Keratinocyte (primary cell): Measurements from ENCODE around the gene COL9A3. TPM values are rescaled to one million over a fixed set of nuclear protein-coding genes. Genes with fewer than 3 reads are reported as not detected.

Experiments used
- DNase-seq: peaks from one replicate; pipeline ENCODE4 v3.0.0-alpha.2; 2011; ENCODE audit warnings: low read depth, missing footprints, low spot score
- FAIRE-seq: peaks from 2 replicates; lab custom pipeline; 2011; peaks lifted over from hg19 to GRCh38; lab: Jason Lieb, UNC
- H2AFZ ChIP-seq: 2 replicates; pipeline ENCODE4 v1.6.0; 2012; ENCODE audit warnings: low read length, control low read depth, inconsistent platforms; ENCODE audit not compliant: control insufficient read depth
- H3K27ac ChIP-seq: 2 replicates; pipeline ENCODE4 v1.5.1; 2011; ENCODE audit warnings: low read length; ENCODE audit not compliant: control insufficient read depth, insufficient read depth
- H3K27me3 ChIP-seq: 3 replicates; pipeline ENCODE4 v1.6.0; 2011; ENCODE audit warnings: low read length; ENCODE audit not compliant: control insufficient read depth, insufficient read depth; ENCODE audit errors: extremely low read depth
- H3K36me3 ChIP-seq, 2 experiments: 2 replicates in 1 of 2; 3 replicates in 1 of 2; pipeline ENCODE4 v1.5.1; 2011; ENCODE audit warnings: low read length in 2 of 2, mild to moderate bottlenecking in 1 of 2; ENCODE audit not compliant: control insufficient read depth in 2 of 2, insufficient read depth in 2 of 2; ENCODE audit errors: extremely low read depth in 1 of 2
- H3K4me1 ChIP-seq: 3 replicates; pipeline ENCODE4 v1.5.1; 2011; ENCODE audit warnings: low read length; ENCODE audit not compliant: control insufficient read depth, insufficient read depth; ENCODE audit errors: extremely low read depth
- H3K4me2 ChIP-seq: 3 replicates; pipeline ENCODE4 v1.6.0; 2011; ENCODE audit warnings: low read depth, low read length; ENCODE audit not compliant: control insufficient read depth, insufficient read depth; ENCODE audit errors: extremely low read depth
- H3K4me3 ChIP-seq, 3 experiments: fragments of 200-600 bp in 1 of 3; sonication (generic) in 1 of 3; 2 replicates in 2 of 3; 3 replicates in 1 of 3; pipeline ENCODE4 v1.5.1; 2011 to 2016; ENCODE audit warnings: low read length in 3 of 3, mild to moderate bottlenecking in 3 of 3, control low read depth in 2 of 3, inconsistent platforms in 1 of 3, low read depth in 1 of 3, mixed read lengths in 1 of 3, mixed run types in 1 of 3, moderate library complexity in 1 of 3; ENCODE audit not compliant: control insufficient read depth in 2 of 3, insufficient read depth in 2 of 3; ENCODE audit errors: extremely low read depth in 1 of 3
- H3K79me2 ChIP-seq: 2 replicates; pipeline ENCODE4 v1.6.0; 2012; ENCODE audit warnings: low read length; ENCODE audit not compliant: control insufficient read depth, insufficient read depth
- H3K9ac ChIP-seq: 3 replicates; pipeline ENCODE4 v1.6.0; 2011; ENCODE audit warnings: low read length; ENCODE audit not compliant: control insufficient read depth, insufficient read depth; ENCODE audit errors: extremely low read depth
- H3K9me1 ChIP-seq: 3 replicates; pipeline ENCODE4 v1.6.0; 2011; ENCODE audit warnings: low read length; ENCODE audit not compliant: control insufficient read depth, insufficient read depth; ENCODE audit errors: extremely low read depth
- H3K9me3 ChIP-seq: 2 replicates; pipeline ENCODE4 v1.5.1; 2012; ENCODE audit warnings: low read depth, low read length; ENCODE audit not compliant: control insufficient read depth
- H4K20me1 ChIP-seq: 3 replicates; pipeline ENCODE4 v1.6.0; 2011; ENCODE audit warnings: low read length; ENCODE audit not compliant: control insufficient read depth, insufficient read depth; ENCODE audit errors: extremely low read depth
- CTCF ChIP-seq, 3 experiments: IDR thresholded peaks in 1 of 3; conservative IDR thresholded peaks in 1 of 3; optimal IDR thresholded peaks in 1 of 3; 2 replicates in 2 of 3; 3 replicates in 1 of 3; pipeline versions ENCODE3 to v1.5.1; 2011; ENCODE audit warnings: low read length in 3 of 3, mild to moderate bottlenecking in 3 of 3, moderate library complexity in 2 of 3, control low read depth in 1 of 3, inconsistent platforms in 1 of 3; ENCODE audit not compliant: insufficient read depth in 2 of 3; ENCODE audit errors: extremely low read depth in 1 of 3
- EZH2 ChIP-seq: IDR thresholded peaks from one replicate; pipeline ENCODE4 v1.6.1; 2012; ENCODE audit warnings: inconsistent platforms, mild to moderate bottlenecking, low read length, moderate library complexity
- dilution Hi-C: fragments of 300-500 bp; cut with MboI; formaldehyde crosslinking; loops from one replicate; pipeline ENCODE4 v1.7.0; 2020; ENCODE audit warnings: low sequenced_read_pairs; ENCODE audit not compliant: extremely low pct_ligation_motif_present
- polyA plus RNA-seq, 5 experiments: library from polyadenylated mRNA; depleted of rRNA in 3 of 5; stranded (reverse) in 3 of 5; stranded (forward) in 1 of 5; unstranded in 1 of 5; fragments of >200 nt; gene quantifications; 1 replicate in 1 of 5; 2 replicates in 3 of 5; 3 replicates in 1 of 5; pipeline versions ENCODE4 v1.2.1 to v1.2.3, GENCODE V29; 2011 to 2012; ENCODE audit warnings: missing spikeins in 2 of 5, low read depth in 1 of 5, low replicate concordance in 1 of 5

COL9A3 gene
- polyA plus RNA-seq, 1 donor (not counting 4 experiments of a cell fraction or from before 2014, with no cell fraction given): 4.8 TPM

GRCh38 chr20:62808211-62808865 lies 8.5 kb upstream of the COL9A3 start:
- H3K79me2 ChIP-seq: peaks cover 29% of the 10 kb centered on the region
- dilution Hi-C loops: no loop called here
- no peak overlapping the region for H3K27ac ChIP-seq
- no peaks in the 10 kb centered on the region for H3K27me3 ChIP-seq
- H3K9me3 ChIP-seq: no peaks in the 10 kb centered on the region
- FAIRE-seq: no peak
- DNase-seq: no peak
- no peak overlapping the region for H3K9ac ChIP-seq
- TF ChIP-seq CTCF (optimal IDR thresholded peaks at IDR 0.05 in 1 of 3, IDR thresholded peaks at IDR 0.05 in 1 of 3, conservative IDR thresholded peaks at IDR 0.05 in 1 of 3; ENCODE audit: extremely low read depth in 1 of 3, insufficient read depth in 2 of 3, low read length in 3 of 3): peak; percentile 75 to 90 (median 85)
- no peak for TF ChIP-seq EZH2
- peaks cover 2% of the 10 kb centered on the region for H4K20me1 ChIP-seq
- peaks cover 12% of the 10 kb centered on the region for H3K4me1 ChIP-seq
- no peak overlapping the region for H3K4me2 ChIP-seq
- H3K36me3 ChIP-seq: peaks cover 11 to 31% of the 10 kb centered on the region in 2 experiments
- H3K4me3 ChIP-seq: no peak overlapping the region
- H3K9me1 ChIP-seq: no peaks in the 10 kb centered on the region
- no peak overlapping the region for H2AFZ ChIP-seq

GRCh38 chr20:62809530-62810428 lies 7.1 kb upstream of the COL9A3 start:
- Histone ChIP-seq H3K9me1 (no peaks in the 10 kb centered on the region), H3K27ac (no peak overlapping the region), H3K9ac (no peak overlapping the region), H3K9me3 (no peaks in the 10 kb centered on the region), H3K36me3 (peaks cover 11 to 33% of the 10 kb centered on the region in 2 experiments), H2AFZ (no peak overlapping the region), H3K27me3 (no peaks in the 10 kb centered on the region), H3K4me2 (no peak overlapping the region), H3K4me1 (peaks cover 12% of the 10 kb centered on the region), H4K20me1 (peaks cover 7% of the 10 kb centered on the region), H3K79me2 (peaks cover 29% of the 10 kb centered on the region), H3K4me3 (no peak overlapping the region)
- DNase-seq: no peak
- dilution Hi-C loops: no loop called here
- TF ChIP-seq CTCF (optimal IDR thresholded peaks at IDR 0.05 in 1 of 3, IDR thresholded peaks at IDR 0.05 in 1 of 3, conservative IDR thresholded peaks at IDR 0.05 in 1 of 3; ENCODE audit: extremely low read depth in 1 of 3, insufficient read depth in 2 of 3, low read length in 3 of 3): no peak
- no peak for TF ChIP-seq EZH2
- FAIRE-seq: no peak
